Stimulated activated CD4-positive, alpha-beta T cell treated with anti-CD3 and anti-CD28 coated beads, Interleukin-15, amount 100 ng/mL, for 24 hours (primary cell): ENCODE data around the gene LGALSL.
A peak's percentile ranks its signal among the peaks of the same experiment; 100 is the strongest.
"Not testable (repeated sequence)": the region's sequence is repeated elsewhere in the genome, so short reads cannot be mapped to it uniquely, and the experiment has no call there.

Source experiments
- DNase-seq: peaks from one replicate; pipeline ENCODE4 v3.0.0-alpha.2; 2020

The LGALSL gene

DNA sequence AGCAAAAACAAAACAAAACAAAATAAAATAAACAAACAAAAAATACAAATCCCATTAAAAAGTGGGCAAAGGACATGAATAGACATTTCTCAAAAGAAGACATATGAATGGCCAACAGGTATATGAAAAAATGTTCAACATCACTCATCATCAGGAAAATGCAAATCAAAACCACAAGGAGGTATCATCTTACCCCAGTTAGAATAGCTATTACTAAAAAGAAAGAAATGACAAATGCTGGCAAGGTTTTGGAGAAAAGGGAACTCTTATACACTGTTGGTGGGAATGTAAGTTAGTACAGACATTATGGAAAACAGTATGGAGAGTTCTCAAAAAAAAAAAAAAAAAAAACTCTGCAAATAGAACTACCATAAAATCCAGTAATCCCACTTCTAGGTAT is 8.0 kb upstream of the LGALSL start:
- not testable (repeated sequence) for DNase-seq

DNA sequence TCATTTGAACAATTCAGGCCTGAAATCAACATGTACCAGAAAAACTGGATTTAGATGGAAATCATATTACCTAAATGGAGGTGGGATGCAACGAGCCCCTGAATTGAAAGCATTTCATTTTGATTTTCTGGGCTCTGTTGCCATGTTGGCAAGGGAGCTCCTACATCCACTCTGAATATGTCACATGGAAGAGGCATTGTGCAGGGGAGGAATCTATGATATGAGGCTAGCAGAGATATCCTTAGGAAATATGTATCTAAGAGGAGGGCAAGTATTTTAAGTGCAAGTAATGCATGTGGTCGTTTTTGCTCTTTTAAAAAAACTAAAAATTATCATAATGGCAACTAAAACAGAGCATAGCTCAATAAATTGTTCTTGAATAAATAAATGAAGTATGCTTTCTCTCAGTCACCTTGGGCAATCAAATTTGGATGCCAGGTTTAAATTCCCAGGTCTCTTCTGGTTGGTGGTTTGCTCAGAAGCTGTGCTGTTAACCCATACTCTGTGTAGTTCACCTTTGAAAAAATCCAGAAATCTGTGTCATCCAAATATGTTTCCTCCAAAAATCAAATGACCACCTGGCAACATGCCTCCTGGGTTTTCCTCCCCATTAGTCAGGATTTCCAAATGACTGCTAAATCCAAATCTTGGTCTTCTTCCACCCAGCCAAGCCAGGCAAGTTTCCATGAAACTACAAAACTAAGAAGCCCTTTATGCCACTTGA is 6.5 kb upstream of the LGALSL start:
- DNase-seq, result no peak

DNA sequence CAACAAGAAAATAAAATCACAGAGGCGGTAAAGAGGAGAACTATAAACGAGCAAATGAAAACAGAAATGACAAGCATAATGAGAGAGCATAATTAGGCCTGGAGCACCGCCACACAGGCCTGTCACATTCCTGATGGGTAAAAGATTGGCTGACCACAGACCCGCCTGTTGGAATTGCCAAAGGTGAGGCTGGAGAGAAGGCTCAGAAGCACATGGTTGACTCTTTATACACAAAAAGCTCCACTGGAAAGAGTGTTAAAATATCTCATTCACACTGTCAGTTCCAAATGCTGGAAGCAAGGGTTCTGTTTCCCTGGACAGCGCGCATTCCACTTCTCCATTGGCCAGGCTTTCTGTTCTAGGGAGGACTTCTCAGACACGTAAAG is 5.9 kb upstream of the LGALSL start:
- no peak for DNase-seq

DNA sequence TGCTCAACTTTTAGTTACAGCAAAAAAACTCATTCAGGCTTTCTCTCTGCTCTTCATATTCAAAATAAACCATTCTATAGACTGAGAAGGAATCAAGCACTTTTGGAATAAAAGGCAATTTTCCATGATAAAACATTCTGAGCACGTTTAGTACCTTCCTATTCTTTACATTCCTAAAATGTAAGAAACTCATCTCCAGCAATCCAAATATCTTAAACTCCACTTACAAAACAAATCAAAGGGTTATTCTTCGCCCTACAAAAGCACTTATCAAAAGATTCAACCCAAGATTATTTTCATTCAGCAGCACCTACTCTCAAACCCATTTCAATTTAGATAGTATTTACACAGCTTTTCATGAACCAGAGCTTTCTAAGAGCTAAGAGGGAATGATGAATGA is 2.9 kb upstream of the LGALSL start:
- DNase-seq, result no peak

DNA sequence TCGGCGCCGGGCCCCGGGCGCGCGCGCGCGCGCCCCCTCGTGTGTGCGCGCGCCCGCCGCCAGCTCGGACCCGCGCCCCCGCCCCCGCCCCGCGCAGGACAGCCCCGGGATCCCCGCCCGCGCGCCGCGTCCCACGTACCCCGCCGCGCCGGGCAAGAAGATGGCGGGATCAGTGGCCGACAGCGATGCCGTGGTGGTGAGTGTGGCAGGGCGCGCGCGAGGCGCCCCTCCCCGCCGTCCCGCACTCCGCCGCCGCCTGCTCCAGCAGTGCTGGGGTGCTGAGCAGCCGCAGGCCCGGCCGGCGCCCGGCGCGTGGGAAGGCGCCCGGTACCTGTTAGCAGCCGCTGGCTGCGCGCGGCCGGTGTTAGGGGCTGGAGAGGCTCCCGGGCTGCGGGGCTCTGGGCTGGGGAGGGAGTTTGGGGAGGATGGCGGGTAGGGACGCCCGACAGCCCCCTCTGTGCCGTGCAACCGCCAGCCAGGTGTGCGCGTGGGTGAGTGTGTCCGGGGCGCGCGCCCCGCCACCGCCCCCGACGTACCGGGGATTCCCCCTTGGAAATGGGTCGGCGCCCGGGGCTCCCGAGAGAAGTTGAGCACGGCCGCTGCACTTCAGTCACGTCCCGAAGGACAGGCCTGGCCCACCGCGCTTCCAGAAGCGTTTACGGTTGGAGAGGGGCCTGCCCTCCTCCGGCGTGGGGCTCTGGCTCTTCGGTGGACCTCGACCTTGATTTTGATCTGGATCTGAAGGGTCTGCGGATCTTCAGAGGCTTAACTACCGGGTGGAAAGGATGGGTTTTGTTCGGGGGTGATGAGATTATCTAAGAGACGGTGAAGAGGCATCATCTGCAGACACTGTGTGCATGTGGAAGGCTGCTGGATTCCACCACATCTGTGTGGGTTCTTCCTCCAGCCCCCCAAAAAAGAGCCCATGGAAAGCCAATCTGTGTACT is 697 bp downstream of the LGALSL start:
- peak; percentile 68 for DNase-seq

DNA sequence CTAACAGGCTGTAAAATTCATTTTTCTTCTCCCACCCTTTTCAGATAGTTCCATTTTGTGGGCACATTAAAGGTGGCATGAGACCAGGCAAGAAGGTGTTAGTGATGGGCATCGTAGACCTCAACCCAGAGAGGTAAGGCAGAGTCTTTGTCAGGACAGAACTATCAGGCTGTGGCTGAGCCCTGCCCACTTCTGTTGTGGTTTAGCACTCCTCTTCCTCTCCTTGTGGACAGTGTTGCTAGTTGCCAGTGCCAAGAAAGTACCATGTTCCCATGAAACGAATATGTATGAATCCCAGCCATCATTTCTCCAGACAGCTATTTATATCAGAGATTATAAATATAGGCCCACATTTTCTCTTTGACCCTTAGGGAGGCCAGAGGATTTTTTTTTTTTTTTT is 1.6 kb downstream of the LGALSL start:
- no peak for DNase-seq

DNA sequence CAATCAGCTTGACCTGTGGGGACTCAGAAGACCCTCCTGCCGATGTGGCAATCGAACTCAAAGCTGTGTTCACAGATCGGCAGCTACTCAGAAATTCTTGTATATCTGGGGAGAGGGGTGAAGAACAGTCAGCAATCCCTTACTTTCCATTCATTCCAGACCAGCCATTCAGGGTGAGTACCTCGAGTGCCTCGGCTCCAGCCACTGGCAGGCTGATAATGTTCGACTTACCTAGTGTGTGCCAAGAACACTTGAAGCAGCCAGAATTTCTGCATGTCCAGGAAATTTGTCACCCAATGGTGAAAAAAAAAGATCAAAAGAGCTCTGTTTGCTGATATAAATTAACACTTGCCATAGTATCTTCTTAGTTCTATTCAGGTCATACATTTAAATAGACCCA is 2.3 kb downstream of the LGALSL start:
- DNase-seq, result no peak

DNA sequence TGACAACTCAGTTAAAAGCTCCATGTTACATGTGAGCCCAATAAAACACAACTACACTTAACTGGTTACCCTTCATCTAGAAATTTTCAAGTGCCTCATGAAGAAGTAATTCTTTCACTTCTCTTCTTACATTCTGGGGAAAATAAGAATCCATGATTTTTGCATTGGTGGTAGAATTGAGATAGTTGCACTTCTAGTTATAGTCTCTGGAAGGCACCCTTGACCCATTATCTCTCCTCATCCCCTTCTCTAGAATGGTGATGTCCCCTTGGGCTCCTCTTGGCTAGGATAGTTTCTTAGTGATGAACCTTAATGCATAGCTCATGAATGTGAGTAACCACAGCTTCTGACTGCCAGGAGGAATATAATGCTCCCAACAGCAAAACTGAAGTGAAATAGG is 3.6 kb downstream of the LGALSL start:
- no peak for DNase-seq

DNA sequence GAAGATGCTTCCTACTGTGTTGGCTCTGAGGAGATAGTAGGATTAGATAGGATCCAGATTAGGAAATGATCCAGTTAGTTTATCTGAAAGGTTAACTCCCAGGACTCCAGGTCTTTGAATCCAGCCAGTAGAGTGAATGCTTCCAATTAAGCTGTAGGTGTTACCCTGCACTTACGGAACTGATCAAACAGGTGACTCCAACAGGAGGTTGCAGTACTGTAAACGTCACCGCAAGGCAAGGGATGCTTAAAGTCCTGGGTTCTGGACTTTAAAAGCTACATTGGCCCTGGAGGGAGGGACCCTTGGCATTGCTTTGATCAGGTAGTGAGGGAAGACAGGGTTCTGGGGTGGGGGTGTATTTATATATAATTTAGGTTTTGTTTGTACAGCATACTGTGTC is 5.6 kb downstream of the LGALSL start:
- no peak for DNase-seq

DNA sequence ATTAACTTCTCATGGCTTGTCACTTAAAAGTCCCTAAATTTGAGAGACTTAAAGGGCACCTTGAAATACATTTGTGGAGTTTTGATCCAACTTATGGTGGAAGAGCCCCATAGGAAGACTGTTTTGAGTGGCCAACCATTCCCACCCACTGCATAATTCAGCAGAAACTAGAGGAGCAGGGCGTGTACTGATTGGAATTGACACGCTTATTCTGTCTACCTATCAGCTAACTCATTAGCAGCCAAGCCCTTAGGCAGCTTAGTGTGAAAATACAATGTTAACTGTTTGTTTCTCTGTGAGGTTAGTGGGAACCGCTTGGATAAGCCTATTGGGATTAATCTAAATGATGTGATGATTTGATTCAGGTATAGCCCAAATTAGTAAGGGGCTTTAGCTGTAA is 6.4 kb downstream of the LGALSL start:
- DNase-seq, result no peak

DNA sequence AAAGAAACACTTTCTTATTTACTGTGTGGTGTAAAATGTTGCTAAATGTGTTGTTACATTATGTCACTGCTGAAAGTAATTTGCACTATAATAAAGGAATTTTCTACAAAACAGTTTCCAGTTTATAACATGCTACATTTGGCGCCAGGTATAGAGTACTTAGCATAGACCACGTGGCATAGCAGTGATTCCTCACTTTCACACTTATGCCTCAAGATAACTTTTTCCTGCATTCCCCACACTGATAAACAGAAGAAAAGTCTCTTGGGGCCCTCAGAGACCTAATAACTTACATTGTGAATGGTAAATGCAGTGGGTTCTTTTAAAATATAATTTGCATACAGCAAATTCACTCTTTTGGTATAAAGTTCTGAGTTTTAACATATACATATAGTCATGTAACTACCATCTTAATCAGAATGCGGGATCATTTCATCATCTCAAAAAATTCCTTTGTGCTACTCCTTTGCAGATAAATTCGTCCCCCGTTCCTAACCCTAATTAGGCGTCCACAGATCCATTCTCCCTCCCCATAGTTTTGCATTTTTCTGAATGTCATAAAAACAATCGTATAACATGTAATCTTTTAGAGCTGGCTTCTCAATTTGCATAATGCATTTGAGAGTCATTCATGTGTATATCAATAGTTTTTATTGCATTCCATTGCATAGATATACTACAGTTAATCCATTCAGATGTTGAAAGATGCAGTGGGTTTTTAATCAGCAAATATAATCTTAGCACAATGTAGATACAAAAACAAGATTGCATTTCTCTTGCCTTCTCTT is 7.5 kb downstream of the LGALSL start:
- DNase-seq, result no peak

DNA sequence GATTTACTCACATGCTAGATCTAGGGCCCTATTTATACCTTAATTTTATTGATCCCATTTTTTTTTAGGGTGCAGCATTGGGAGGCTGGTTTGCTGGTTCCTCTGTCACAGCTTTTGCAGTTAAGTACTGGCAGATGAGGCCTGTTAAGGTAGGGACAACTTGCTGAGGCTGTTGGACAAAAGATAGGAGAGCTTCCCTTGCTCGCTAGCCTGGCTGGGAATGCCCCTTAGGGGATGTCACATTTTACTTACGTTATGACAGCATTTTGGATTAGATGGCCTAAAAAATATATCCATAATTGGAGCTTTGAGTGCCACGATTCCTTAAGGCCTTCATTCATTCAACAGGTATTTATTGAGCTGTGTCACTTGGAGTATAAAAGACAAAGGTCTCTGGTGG is 8.2 kb downstream of the LGALSL start:
- no peak for DNase-seq

DNA sequence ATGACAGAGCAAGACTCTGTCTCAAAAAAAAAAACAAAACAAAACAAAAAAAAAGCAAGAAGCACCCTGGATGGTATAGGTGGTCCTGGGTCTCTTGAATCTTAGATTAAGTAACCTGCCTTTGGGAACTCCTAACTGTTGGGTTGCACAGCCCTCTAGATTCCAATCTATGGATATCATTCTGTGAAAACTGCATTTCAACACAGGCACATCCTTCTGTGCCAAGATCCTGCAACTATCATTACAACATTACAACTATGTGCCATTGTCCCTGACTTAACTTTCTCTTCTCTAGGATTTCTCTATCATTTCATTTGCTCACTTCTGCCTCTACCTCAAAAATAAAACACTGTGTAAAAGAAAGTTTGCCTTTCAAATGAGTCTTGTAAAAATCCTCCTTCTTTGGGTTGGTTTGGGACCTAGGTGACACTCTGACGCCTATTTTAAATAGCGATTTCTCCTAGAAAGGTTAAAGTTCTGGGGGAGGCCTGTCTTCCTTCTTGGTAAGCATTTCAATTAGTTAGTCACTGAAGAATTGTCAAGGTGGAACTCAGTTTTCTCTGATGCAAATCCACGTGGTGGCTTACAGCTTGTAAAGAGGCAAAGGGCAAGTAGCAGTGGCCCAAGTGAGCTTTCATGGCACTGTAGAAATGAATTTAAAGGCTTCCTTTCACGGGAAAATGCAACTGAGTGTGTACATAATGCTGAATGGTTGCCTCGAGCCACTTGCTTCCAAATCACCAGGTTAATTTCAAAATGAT is 9.2 kb downstream of the LGALSL start:
- no peak for DNase-seq

DNA sequence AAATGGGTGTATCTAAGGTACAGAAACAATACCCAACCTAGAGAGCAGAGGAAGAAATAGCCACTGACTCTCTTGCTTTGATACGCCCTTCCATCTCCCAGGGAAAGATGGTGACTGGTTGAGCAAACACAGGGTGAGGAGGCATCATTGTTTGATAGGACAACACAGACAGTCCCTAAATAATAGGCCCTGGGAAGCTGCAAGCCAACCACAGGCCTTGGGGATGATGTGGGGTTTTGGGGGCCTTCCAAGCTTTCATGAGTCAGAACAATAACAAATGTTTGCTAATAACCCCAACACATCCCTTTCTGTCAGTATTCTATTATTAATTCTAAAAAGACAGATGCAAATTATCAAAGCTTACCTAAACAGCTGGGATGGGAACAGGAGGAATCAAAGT is 9.8 kb downstream of the LGALSL start:
- DNase-seq, result no peak

DNA sequence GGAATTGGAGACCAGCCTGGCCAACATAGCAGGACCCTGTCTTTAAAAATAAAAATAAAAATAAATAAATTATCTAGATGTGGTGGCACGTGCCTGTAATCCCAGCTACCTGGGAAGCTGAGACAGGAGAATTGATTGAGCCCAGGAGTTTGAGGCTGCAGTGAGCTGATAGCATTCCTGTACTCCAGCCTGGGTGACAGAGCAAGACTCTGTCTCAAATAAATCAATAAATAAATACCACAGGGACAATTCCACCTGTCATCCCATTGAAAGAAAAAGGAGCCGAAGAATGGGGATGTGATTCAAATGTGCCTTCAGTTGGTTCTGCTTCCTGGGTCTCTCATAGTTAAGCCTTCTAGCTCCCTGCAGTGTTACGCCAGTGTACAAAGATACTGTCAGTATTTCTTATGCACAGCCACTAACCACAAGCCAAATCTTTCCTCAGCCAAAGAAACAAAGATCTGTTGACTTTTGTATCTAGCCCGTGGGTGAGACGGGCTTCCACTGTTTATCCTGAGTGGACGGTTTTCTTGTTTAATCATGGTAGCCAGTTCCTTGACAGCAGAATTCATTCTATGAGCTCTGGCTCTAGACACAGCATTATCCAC is 12.6 kb downstream of the LGALSL start:
- DNase-seq, result no peak

DNA sequence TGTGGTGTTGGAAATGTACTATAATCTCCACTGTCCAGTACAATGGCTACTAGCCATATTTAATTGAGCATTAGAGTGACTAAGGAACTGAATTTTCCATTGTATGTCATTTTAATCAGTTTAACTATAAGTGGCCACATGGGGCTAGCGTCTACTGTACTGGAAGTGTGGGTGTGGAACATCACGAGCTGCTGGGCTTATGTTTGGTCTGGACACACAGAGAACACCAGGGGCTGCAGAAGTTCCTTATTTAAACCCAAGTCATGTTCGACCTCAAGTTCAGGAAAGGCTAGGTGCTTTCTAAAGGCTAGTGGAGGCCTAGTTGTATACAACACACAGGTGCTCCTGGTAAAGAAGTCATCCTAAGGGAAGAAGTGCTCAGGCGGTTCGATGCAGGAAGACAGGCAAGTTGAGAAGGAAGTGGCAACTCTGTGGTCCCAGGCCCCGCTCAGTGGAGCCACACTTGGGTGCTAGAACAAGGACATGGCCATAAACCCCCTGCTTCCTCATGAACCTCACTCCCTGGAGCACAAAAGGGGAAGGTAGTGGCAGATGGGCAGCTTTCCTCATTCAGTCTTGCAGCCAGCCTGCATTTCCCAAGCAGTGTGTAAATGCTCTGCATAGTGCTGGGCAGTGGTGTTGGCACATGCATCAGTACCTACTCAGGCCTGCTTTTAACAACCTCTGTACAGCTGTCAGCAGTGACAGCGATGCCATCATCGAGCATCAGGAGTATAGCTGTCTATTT is 13.3 kb downstream of the LGALSL start:
- DNase-seq, result no peak

DNA sequence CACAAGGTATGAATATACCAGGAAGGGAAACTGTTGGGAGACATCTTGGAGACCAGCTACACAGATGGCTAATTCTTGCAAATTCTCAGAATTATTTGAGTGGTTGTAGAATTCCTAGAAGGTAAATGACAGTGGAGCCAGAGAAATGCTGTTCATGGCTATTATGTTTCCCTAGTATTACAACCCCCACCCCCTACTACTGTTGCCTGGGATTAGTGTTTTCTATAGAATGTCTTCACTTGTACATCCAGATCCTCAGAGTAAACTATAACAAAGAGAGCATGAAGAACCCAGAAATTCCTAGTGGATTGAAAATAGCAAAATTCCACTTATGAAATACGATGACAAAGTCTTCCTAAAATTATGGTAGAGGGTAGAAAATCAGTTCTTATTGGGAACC is 15.3 kb downstream of the LGALSL start:
- no peak for DNase-seq

DNA sequence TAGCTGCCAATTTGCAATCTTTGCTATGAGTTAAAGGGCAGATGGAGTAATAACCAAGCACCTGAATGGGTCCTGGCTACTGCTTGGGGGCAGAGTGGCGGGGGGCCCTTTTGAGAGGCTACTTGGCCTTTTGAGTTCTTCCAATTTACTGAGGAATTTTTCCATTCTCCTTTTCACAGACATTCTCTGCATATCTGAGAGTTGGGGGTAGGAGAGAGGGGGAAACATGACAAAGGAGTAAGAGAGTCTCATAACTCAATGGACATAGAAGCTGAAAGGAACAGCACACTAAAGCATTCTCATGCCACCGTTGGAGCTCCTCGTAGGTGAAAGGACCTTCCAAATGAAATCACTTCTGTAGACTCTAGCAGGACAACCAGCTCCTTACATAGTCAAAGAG is 16.1 kb downstream of the LGALSL start:
- no peak for DNase-seq

DNA sequence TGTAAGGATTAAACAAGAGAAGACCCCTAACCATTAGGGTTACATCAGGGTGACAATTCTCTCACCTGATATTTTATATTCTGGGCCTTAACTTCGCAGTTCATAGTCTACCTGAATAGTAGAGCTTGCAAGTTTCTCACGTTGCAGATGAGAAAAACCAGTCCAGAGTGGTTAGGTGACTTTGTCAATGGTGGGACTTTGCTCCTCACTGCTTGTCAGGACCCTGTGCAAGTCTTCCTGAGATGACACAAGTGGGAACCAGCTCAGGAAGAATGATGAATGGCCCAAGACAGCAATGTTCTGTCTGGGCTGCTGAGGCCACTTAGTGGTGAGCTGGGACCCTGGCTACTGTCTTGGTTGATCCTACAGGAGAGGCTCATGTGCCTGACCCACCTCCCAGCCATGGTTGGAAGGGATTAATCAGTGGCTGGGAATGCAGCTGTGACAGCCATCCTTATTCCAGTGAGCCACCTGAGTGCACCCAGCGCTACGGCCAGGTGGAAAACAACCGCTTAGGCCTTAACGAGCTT is 16.9 kb downstream of the LGALSL start:
- DNase-seq, result no peak

DNA sequence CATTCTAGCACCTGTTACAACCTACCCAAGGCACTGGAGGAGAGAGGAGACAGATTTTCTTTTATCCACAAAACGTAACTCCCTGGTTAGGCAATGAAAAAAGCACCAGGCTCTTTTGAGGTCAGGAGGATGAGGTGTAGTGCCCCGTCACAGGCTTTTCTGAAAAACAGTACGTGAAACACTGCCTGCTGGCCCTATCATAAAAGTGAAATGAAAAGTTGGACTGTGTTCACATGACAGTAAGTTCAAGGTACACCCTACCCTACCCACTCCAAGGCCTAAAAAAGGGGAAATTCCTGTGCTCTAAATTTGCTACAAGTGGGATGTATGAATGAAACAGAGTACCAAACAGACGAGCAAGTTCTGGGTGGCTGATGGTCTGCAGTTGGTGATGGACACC is 17.6 kb downstream of the LGALSL start:
- DNase-seq, result no peak

DNA sequence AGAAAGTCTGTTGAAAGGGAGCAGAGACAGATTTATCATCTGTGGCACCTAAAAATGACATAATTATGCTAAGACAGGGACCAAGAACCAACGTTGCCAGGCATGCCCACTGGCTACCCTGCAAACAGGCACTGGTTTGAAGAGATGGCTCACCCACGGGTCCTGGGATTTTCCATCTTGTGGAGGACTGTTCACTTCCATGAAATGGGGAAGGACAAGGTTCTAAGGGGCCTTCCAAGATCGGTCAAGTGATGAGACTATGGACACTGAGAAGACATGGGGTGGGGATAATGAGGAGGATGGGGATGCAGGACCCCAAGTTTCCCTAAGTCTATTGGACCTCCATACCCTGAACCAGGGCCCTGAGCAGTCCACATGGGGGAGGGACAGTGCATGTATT is 18.9 kb downstream of the LGALSL start:
- DNase-seq, result no peak
